ENCODE results near the gene NFKB1.

Gene NFKB1

GRCh38 chr4:102500696-102501446 is at the start of gene NFKB1:
Gene NFKB1 (plus strand): TSS chr4:102501359. CDS start chr4:102525519, 24,160 bp downstream.
- H3K4me3 ChIP-seq (ENCODE audit: low read depth, low read length): peak within 1 kb of the TSS; percentile 80
- POLR2A ChIA-PET: interaction anchor here (1.0 to 1.9 kb wide), 5 partner anchors 10 to 327 kb away, joined by 3 to 7 read pairs (median 6); partner anchors contain the start of gene UBE2D3
- CTCF ChIA-PET: interaction anchor here (0.8 to 1.5 kb wide), 6 partner anchors 9 to 591 kb away, joined by 3 to 4 read pairs (median 3); no protein-coding TSS in a partner anchor
- TF ChIP-seq CTCF (IDR thresholded peaks at IDR 0.05; ENCODE audit: insufficient read depth, low read length, missing control alignments): no peak
- peak; percentile 45 for DNase-seq (ENCODE audit: low read depth, low spot score)

DNA sequence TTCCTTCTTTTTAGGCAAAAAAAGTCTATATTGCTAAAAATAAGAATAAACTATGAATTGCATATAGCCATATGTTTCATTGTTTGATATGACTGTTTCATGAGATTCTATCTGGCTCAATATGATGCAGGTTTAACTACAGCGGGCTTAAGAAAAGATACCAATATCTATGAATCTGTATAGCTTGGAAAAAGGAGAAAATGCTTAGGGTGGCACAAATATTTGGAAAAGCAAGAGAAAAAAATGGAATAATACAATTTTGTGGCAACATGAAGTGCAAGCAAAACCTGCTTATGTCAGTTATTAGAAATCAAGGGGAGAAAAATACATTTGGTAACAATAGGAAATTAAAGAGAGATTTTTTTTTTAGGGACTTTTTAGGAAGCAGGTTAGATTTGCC is 48.3 kb upstream of the NFKB1 start:
- DNase-seq (ENCODE audit: low read depth, low spot score): no peak
- TF ChIP-seq CTCF (IDR thresholded peaks at IDR 0.05; ENCODE audit: insufficient read depth, low read length, missing control alignments): no peak
- ChIA-PET POLR2A (no interaction called here), CTCF (interaction anchor here (0.7 kb wide), 1 partner anchor 639 kb away, joined by 3 read pairs; no protein-coding TSS in a partner anchor)
- no peak overlapping the region for H3K4me3 ChIP-seq (ENCODE audit: low read depth, low read length)

DNA sequence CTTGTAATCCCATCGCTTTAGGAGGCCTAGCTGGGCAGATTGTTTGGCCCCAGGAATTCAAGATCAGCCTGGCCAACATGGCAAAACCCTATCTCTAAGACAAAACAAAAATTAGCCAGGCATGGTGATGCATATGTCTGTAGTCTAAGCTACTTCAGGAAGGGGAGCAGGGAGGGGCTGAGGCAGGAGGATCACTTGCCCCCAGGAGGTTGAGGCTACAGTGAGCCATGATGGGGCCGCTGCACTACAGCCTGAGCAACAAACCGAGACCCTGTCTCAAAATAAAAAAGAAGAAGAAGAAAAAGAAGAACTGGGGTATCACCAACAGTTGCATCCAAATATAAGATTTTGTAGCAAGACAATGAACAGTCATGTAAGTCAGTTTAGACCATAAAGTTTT is 47.3 kb upstream of the NFKB1 start:
- TF ChIP-seq CTCF (IDR thresholded peaks at IDR 0.05; ENCODE audit: insufficient read depth, low read length, missing control alignments): no peak
- no peak for DNase-seq (ENCODE audit: low read depth, low spot score)
- no peak overlapping the region for H3K4me3 ChIP-seq (ENCODE audit: low read depth, low read length)
- ChIA-PET POLR2A (no interaction called here), CTCF (interaction anchor here (1.3 to 2.3 kb wide), 4 partner anchors 8 to 167 kb away, joined by 4 to 8 read pairs (median 5); no protein-coding TSS in a partner anchor)

DNA sequence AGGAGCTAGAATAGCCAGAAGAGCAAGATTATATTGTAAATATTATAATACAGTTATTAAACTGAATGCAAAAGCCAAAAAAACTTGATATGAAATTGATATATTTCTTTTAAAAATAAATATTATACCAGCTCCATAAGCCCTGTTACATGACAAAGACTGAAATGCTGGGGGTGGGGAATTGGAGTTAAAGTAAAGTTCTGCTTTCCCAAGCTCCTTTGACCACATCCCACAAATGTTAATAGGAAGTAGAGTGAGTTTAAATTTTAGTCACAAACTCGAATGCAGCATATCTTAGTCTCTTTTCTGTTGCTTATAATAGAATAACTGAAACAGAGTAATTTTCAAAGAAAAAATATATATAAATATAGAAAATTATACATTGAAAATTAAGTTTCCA is 46.9 kb upstream of the NFKB1 start:
- ChIA-PET POLR2A (no interaction called here), CTCF (interaction anchor here (1.3 to 2.3 kb wide), 4 partner anchors 9 to 166 kb away, joined by 4 to 8 read pairs (median 5); no protein-coding TSS in a partner anchor)
- H3K4me3 ChIP-seq (ENCODE audit: low read depth, low read length): no peak overlapping the region
- no peak for TF ChIP-seq CTCF (IDR thresholded peaks at IDR 0.05; ENCODE audit: insufficient read depth, low read length, missing control alignments)
- no peak for DNase-seq (ENCODE audit: low read depth, low spot score)

DNA sequence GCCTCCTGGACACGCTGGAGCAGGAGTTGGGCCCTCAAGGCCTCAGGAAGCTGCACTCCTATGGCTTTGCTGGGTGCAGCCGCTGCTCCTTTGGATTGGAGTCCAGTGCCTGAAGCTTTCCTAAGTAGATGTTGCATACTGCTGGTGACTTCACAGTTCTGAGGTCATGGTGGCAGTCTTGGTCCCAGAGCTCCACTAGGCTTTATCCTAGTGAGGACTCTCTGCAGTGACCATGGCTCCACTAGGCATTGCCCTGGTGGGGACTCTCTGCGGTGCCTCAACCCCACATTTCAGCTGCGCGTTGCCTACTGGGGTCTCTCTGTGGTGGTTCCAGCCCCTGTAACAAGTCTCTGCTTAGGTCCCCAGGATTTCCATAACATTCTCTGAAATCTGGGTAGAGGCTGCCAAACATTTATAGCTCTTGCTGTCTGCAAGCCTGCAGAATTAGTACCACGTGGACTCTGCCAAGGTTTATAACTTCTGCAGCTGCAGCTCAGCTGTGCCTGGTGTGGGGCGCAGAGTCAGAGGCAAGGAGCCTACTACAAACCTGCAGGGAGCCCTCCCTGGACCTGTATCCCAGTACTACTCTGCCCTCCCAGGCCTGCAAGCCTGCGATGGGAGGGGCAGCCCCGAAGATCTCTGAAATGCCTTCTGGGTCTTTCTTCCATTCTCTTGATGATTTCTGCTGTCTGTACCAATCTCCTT is 46.0 kb upstream of the NFKB1 start:
- TF ChIP-seq CTCF (IDR thresholded peaks at IDR 0.05; ENCODE audit: insufficient read depth, low read length, missing control alignments): no peak
- H3K4me3 ChIP-seq (ENCODE audit: low read depth, low read length): no peak overlapping the region
- POLR2A ChIA-PET: no interaction called here
- CTCF ChIA-PET: interaction anchor here (1.0 to 2.3 kb wide), 5 partner anchors 9 to 165 kb away, joined by 4 to 8 read pairs (median 4); no protein-coding TSS in a partner anchor
- no peak for DNase-seq (ENCODE audit: low read depth, low spot score)

- TF ChIP-seq CTCF (IDR thresholded peaks at IDR 0.05; ENCODE audit: insufficient read depth, low read length, missing control alignments): no peak
- no peak for DNase-seq (ENCODE audit: low read depth, low spot score)
- ChIA-PET CTCF (interaction anchor here (1.0 to 2.3 kb wide), 2 partner anchors 10 kb away, joined by 4 to 8 read pairs; no protein-coding TSS in a partner anchor), POLR2A (no interaction called here)
- no peak overlapping the region for H3K4me3 ChIP-seq (ENCODE audit: low read depth, low read length)
These were observed 45.4 kb upstream of the NFKB1 start for GRCh38 chr4:102455750-102456149.

Data from AG04449 (cell line).